HepG2 (cell line): ENCODE results near the gene ADM5. TPM values are rescaled to one million over a fixed set of nuclear protein-coding genes. Genes with fewer than 3 reads are reported as not detected.

ENCODE experiments used
- FOXA3 ChIP-seq: IDR thresholded peaks from 2 replicates; pipeline ENCODE4 v1.6.1; 2016; ENCODE audit warnings: missing genetic modification reagents, missing compliant biosample characterization
- IRX3 ChIP-seq: sonication (generic); formaldehyde crosslinking; IDR thresholded peaks from 2 replicates; pipeline ENCODE4 v1.8.1; 2023; ENCODE audit warnings: mild to moderate bottlenecking, low read depth, missing genetic modification reagents, borderline replicate concordance
- KAT8 ChIP-seq: IDR thresholded peaks from 2 replicates; pipeline ENCODE4 v1.6.1; 2016; ENCODE audit warnings: missing genetic modification reagents, missing compliant biosample characterization
- MAF1 ChIP-seq: sonication (generic); formaldehyde crosslinking; IDR thresholded peaks from 2 replicates; pipeline ENCODE4 v1.5.0; 2020; ENCODE audit warnings: missing genetic modification reagents, borderline replicate concordance
- NFE2L1 ChIP-seq: sonication (generic); formaldehyde crosslinking; IDR thresholded peaks from 2 replicates; pipeline ENCODE4 v1.4.0; 2020; ENCODE audit warnings: missing genetic modification reagents, mild to moderate bottlenecking, borderline replicate concordance
- NFIB ChIP-seq: sonication (generic); formaldehyde crosslinking; IDR thresholded peaks from 2 replicates; pipeline ENCODE4 v1.9.0; 2021; ENCODE audit warnings: missing genetic modification reagents, mild to moderate bottlenecking, borderline replicate concordance
- NKX3-1 ChIP-seq: sonication (generic); formaldehyde crosslinking; IDR thresholded peaks from 2 replicates; pipeline ENCODE4 v1.5.0; 2020; ENCODE audit warnings: missing genetic modification reagents
- ZFY ChIP-seq: sonication (generic); formaldehyde crosslinking; IDR thresholded peaks from 2 replicates; pipeline ENCODE4 v1.4.0; 2020; ENCODE audit warnings: missing genetic modification reagents
- ZNF263 ChIP-seq: sonication (generic); formaldehyde crosslinking; IDR thresholded peaks from 2 replicates; pipeline ENCODE4 v1.4.0; 2020; ENCODE audit warnings: missing genetic modification reagents
- ZNF724P ChIP-seq: sonication (generic); formaldehyde crosslinking; IDR thresholded peaks from 2 replicates; pipeline ENCODE4 v1.8.0; 2022; ENCODE audit warnings: missing genetic modification reagents, borderline replicate concordance
- ZNF761 ChIP-seq: sonication (generic); formaldehyde crosslinking; conservative IDR thresholded peaks from 2 replicates; pipeline ENCODE4 v1.4.0; 2020; ENCODE audit warnings: mild to moderate bottlenecking, missing genetic modification reagents
- ZNF850 ChIP-seq: sonication (generic); formaldehyde crosslinking; conservative IDR thresholded peaks from 2 replicates; pipeline ENCODE4 v1.9.0; 2021; ENCODE audit warnings: mild to moderate bottlenecking, missing genetic modification reagents
- polyA plus RNA-seq, 8 experiments: library from polyadenylated mRNA; depleted of rRNA in 3 of 8; stranded (reverse) in 7 of 8; unstranded in 1 of 8; fragments of >200 nt; fragmentation: Illumina TruSeq in 4 of 8; extraction: Trizol in 4 of 8; gene quantifications; 2 replicates each; pipeline versions ENCODE4 v1.2.1 to v1.2.3, GENCODE V29; 2011 to 2016; ENCODE audit warnings: low read depth in 4 of 8, missing spikeins in 1 of 8, mixed read lengths in 1 of 8; ENCODE audit not compliant: insufficient read depth in 1 of 8
- total RNA-seq, 5 experiments: library from RNA; depleted of rRNA; stranded (reverse); fragments of >200 nt; fragmentation: Illumina TruSeq; extraction: Trizol; gene quantifications; 2 replicates each; pipeline ENCODE4 v1.2.3, GENCODE V29; 2016; ENCODE audit warnings: low read depth in 1 of 5
- TF ChIP-seq, protein P1 (sequence below): sonication (generic); formaldehyde crosslinking; IDR thresholded peaks from 2 replicates; pipeline ENCODE4 v1.5.0; 2020; ENCODE audit warnings: mild to moderate bottlenecking, missing genetic modification reagents, borderline replicate concordance
- TF ChIP-seq, protein P2 (sequence below): sonication (generic); formaldehyde crosslinking; IDR thresholded peaks from 2 replicates; pipeline ENCODE4 v1.4.0; 2020; ENCODE audit warnings: missing genetic modification reagents
- TF ChIP-seq, protein P3 (sequence below): sonication (generic); formaldehyde crosslinking; IDR thresholded peaks from 2 replicates; pipeline ENCODE4 v1.4.0; 2020; ENCODE audit warnings: missing genetic modification reagents, borderline replicate concordance

Gene ADM5
- total and polyA plus RNA-seq, 2 of the 13 experiments (the other 11 are each of a cell fraction or from before 2014, with no cell fraction given) = 2.7 to 4.1 TPM

DNA sequence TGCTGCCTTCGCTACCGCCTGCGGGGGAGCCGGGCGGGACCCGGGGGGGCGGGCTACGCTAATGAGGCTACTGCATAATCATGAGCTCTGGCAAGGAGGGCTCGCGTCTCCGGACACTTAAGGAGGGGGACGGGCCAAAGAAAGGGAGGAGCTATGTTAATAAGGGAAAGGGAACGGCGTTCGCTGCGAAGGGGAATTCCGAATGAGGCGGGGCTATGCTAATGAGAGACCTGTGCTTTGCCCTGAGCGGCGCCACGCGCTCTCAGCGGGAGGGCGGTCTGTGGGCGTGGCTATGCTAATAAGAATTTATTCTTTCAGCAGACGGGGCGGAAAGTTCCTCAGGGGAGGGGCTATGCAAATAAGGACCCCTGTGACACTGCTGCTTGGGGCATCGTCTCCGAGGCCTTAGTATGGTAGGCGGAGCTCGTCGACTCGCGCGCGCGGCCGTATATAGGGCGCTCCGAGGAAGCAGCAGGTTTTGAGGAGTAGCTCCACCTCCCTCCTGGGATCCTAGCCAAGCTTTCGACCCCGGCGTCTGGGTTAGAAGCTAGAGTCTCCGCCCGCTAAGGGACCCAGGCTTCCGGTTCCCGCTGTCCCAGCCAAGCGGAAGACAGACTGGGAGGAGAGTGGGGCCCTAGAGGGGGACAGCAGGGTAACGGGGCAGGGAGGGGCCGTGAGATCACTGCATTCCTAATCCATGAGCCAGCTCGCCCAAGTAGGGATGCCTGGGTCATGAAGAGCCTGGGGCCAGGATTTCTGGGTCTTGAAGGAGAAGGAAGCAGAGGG, 49.1 kb upstream of the ADM5 start, which contains the start of gene RRAS (continued):
- TF ChIP-seq, protein P1, sequence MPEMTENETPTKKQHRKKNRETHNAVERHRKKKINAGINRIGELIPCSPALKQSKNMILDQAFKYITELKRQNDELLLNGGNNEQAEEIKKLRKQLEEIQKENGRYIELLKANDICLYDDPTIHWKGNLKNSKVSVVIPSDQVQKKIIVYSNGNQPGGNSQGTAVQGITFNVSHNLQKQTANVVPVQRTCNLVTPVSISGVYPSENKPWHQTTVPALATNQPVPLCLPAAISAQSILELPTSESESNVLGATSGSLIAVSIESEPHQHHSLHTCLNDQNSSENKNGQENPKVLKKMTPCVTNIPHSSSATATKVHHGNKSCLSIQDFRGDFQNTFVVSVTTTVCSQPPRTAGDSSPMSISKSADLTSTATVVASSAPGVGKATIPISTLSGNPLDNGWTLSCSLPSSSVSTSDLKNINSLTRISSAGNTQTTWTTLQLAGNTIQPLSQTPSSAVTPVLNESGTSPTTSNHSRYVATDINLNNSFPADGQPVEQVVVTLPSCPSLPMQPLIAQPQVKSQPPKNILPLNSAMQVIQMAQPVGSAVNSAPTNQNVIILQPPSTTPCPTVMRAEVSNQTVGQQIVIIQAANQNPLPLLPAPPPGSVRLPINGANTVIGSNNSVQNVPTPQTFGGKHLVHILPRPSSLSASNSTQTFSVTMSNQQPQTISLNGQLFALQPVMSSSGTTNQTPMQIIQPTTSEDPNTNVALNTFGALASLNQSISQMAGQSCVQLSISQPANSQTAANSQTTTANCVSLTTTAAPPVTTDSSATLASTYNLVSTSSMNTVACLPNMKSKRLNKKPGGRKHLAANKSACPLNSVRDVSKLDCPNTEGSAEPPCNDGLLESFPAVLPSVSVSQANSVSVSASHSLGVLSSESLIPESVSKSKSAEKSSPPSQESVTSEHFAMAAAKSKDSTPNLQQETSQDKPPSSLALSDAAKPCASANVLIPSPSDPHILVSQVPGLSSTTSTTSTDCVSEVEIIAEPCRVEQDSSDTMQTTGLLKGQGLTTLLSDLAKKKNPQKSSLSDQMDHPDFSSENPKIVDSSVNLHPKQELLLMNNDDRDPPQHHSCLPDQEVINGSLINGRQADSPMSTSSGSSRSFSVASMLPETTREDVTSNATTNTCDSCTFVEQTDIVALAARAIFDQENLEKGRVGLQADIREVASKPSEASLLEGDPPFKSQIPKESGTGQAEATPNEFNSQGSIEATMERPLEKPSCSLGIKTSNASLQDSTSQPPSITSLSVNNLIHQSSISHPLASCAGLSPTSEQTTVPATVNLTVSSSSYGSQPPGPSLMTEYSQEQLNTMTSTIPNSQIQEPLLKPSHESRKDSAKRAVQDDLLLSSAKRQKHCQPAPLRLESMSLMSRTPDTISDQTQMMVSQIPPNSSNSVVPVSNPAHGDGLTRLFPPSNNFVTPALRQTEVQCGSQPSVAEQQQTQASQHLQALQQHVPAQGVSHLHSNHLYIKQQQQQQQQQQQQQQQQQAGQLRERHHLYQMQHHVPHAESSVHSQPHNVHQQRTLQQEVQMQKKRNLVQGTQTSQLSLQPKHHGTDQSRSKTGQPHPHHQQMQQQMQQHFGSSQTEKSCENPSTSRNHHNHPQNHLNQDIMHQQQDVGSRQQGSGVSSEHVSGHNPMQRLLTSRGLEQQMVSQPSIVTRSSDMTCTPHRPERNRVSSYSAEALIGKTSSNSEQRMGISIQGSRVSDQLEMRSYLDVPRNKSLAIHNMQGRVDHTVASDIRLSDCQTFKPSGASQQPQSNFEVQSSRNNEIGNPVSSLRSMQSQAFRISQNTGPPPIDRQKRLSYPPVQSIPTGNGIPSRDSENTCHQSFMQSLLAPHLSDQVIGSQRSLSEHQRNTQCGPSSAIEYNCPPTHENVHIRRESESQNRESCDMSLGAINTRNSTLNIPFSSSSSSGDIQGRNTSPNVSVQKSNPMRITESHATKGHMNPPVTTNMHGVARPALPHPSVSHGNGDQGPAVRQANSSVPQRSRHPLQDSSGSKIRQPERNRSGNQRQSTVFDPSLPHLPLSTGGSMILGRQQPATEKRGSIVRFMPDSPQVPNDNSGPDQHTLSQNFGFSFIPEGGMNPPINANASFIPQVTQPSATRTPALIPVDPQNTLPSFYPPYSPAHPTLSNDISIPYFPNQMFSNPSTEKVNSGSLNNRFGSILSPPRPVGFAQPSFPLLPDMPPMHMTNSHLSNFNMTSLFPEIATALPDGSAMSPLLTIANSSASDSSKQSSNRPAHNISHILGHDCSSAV (CRISPR knock-in tag) = no peak
- TF ChIP-seq ZFY (CRISPR knock-in tag) = peak; percentile 21; the same call in 1 of the 2 replicates
- TF ChIP-seq NFIB = no peak
- TF ChIP-seq IRX3 (CRISPR knock-in tag) = no peak
- TF ChIP-seq, protein P2, sequence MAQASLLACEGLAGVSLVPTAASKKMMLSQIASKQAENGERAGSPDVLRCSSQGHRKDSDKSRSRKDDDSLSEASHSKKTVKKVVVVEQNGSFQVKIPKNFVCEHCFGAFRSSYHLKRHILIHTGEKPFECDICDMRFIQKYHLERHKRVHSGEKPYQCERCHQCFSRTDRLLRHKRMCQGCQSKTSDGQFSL = no peak
- no peak for TF ChIP-seq ZNF761 (CRISPR knock-in tag)
- peak; percentile 34; the same call in 1 of the 2 replicates for TF ChIP-seq FOXA3 (CRISPR knock-in tag)
- TF ChIP-seq KAT8 (CRISPR knock-in tag) = peak; percentile 83
- TF ChIP-seq ZNF263 (CRISPR knock-in tag) = no peak
- TF ChIP-seq NKX3-1 (CRISPR knock-in tag) = no peak
- no peak for TF ChIP-seq ZNF724P
- TF ChIP-seq NFE2L1 (CRISPR knock-in tag) = no peak
- TF ChIP-seq, protein P3, sequence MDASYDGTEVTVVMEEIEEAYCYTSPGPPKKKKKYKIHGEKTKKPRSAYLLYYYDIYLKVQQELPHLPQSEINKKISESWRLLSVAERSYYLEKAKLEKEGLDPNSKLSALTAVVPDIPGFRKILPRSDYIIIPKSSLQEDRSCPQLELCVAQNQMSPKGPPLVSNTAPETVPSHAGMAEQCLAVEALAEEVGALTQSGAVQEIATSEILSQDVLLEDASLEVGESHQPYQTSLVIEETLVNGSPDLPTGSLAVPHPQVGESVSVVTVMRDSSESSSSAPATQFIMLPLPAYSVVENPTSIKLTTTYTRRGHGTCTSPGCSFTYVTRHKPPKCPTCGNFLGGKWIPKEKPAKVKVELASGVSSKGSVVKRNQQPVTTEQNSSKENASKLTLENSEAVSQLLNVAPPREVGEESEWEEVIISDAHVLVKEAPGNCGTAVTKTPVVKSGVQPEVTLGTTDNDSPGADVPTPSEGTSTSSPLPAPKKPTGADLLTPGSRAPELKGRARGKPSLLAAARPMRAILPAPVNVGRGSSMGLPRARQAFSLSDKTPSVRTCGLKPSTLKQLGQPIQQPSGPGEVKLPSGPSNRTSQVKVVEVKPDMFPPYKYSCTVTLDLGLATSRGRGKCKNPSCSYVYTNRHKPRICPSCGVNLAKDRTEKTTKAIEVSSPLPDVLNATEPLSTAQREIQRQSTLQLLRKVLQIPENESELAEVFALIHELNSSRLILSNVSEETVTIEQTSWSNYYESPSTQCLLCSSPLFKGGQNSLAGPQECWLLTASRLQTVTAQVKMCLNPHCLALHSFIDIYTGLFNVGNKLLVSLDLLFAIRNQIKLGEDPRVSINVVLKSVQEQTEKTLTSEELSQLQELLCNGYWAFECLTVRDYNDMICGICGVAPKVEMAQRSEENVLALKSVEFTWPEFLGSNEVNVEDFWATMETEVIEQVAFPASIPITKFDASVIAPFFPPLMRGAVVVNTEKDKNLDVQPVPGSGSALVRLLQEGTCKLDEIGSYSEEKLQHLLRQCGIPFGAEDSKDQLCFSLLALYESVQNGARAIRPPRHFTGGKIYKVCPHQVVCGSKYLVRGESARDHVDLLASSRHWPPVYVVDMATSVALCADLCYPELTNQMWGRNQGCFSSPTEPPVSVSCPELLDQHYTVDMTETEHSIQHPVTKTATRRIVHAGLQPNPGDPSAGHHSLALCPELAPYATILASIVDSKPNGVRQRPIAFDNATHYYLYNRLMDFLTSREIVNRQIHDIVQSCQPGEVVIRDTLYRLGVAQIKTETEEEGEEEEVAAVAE (CRISPR knock-in tag) = no peak; the same call in 1 of the 2 replicates
- no peak for TF ChIP-seq ZNF850
- no peak for TF ChIP-seq MAF1 (CRISPR knock-in tag)
